HG02885 (cell line): ENCODE results near the gene INMT.
"Not testable (repeated sequence)": the region's sequence is repeated elsewhere in the genome, so short reads cannot be mapped to it uniquely, and the experiment has no call there.

Experiments
- ATAC-seq: cut with Tn5 transposase; IDR thresholded peaks from one replicate; pipeline ENCODE4 v1.9.1; 2021; ENCODE audit warnings: mild to moderate bottlenecking; ENCODE audit not compliant: unreplicated experiment, poor library complexity

INMT gene

GRCh38 chr7:30751696-30752273, at the start of gene INMT:
Gene INMT, plus strand, starts transcription at chr7:30752135. Its CDS starts 16 bp downstream, at chr7:30752151.
- ATAC-seq: no peak

- ATAC-seq: no peak
Measured at GRCh38 chr7:30702200-30702599, 49.7 kb upstream of the INMT start.

GRCh38 chr7:30703756-30704155, 48.2 kb upstream of the INMT start:
- no peak for ATAC-seq

GRCh38 chr7:30705008-30705407, 46.9 kb upstream of the INMT start:
- no peak for ATAC-seq

- no peak for ATAC-seq
Measured at GRCh38 chr7:30705596-30705995, 46.3 kb upstream of the INMT start.

GRCh38 chr7:30706316-30706715, 45.6 kb upstream of the INMT start:
- no peak for ATAC-seq

GRCh38 chr7:30706908-30707307, 45.0 kb upstream of the INMT start:
- ATAC-seq: no peak

GRCh38 chr7:30707391-30708357, 44.3 kb upstream of the INMT start:
- ATAC-seq: no peak

GRCh38 chr7:30708412-30708811, 43.5 kb upstream of the INMT start:
- ATAC-seq: no peak

GRCh38 chr7:30708983-30709382, 43.0 kb upstream of the INMT start:
- no peak for ATAC-seq

- ATAC-seq: no peak
Measured at GRCh38 chr7:30709549-30709948, 42.4 kb upstream of the INMT start.

- no peak for ATAC-seq
Measured at GRCh38 chr7:30710669-30711068, 41.3 kb upstream of the INMT start.

- no peak for ATAC-seq
Measured at GRCh38 chr7:30713392-30713791, 38.5 kb upstream of the INMT start.

GRCh38 chr7:30714129-30714528, 37.8 kb upstream of the INMT start:
- no peak for ATAC-seq

- no peak for ATAC-seq
Measured at GRCh38 chr7:30717181-30717580, 34.8 kb upstream of the INMT start.

GRCh38 chr7:30719434-30719833, 32.5 kb upstream of the INMT start:
- not testable (repeated sequence) for ATAC-seq

GRCh38 chr7:30721211-30721610, 30.7 kb upstream of the INMT start:
- no peak for ATAC-seq

- no peak for ATAC-seq
Measured at GRCh38 chr7:30722187-30722586, 29.7 kb upstream of the INMT start.

GRCh38 chr7:30722671-30723070, 29.3 kb upstream of the INMT start:
- no peak for ATAC-seq

- ATAC-seq: no peak
Measured at GRCh38 chr7:30723776-30724175, 28.2 kb upstream of the INMT start.

GRCh38 chr7:30726296-30727006, 25.5 kb upstream of the INMT start:
- ATAC-seq: no peak
